Activated T-cell treated with anti-CD3 and anti-CD28 coated beads for 4 hours (primary cell): ENCODE data around the gene DAB2IP.
"Not testable (repeated sequence)": the region's sequence is repeated elsewhere in the genome, so short reads cannot be mapped to it uniquely, and the experiment has no call there.

Experiments
- DNase-seq: peaks from one replicate; pipeline ENCODE4 v3.0.0-alpha.2; 2020

DAB2IP gene

GRCh38 chr9:121780177-121781040 lies 129.0 kb downstream of the DAB2IP start:
- no peak for DNase-seq

DNA sequence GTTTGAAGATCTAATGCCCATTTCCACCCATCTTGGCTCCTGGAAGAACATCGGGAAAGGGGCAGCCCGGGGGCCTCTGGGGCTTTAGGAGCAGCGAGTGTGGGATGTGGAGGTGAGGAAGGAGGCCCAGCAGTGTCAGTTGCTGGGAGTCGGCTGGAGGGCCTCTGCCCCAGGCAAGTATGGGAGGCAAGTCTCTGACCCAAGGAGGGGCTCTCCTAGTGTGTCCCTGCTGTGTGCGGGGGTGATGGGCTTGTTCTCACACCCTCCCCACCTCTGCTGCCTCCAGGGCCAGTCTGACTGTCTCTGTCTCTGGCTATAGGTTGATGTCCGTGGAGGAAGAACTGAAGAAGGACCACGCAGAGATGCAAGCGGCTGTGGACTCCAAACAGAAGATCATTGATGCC lies 129.7 kb downstream of the DAB2IP start:
- DNase-seq, result no peak

DNA sequence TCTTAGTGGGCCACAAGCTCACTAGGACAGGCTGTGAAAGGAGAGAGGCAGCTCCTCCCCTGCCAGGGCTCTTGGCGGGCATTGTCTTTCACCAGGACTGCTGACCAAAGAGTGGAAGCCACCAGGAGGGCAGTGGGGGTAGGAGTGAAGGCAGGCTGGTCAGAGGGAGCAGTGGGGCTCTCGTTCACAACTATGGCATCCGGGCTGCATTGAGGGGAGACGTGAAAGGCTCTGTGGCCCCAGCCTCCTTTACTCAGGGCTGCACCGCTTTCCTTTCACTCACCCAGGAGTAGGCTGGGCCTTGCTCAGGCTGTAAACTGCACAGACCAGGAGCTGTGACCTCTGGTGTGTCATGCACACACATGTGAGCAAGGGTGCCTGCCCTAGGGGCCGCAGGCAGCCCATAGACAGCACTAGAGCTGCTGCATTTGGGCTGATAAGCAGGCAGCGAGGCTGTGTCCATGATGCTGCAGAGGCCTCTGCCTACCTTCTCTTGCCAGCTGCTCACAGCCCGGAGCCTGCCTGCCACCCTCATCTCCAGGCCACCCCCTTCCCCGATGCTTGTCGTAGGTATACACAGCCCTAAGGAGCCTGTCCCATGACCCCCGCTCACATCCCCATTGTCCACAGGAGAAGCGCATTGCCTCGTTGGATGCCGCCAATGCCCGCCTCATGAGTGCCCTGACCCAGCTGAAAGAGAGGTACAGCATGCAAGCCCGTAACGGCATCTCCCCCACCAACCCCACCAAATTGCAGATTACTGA lies 130.4 kb downstream of the DAB2IP start:
- DNase-seq, result no peak

- no peak for DNase-seq
Observed at GRCh38 chr9:121782514-121783110, 131.2 kb downstream of the DAB2IP start.

DNA sequence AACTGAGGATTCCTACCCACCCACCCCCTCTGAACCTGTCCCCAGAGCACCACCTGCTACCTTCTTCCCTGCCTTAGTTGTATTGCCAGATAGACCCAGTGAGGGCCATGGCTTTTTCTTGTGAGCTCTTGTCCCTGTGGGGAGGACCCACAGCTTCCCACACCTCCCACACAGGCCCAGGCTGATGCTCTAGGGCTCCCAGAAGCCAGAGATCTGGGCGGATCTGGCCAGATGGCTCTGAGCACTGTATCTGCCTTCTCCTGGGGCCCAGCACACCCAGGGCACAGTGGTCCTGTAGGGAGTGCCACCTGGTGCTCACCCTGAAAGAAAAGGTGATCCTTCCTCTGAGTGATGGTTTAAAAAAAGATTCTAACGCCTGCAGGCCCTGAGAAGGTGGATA lies 131.7 kb downstream of the DAB2IP start:
- no peak for DNase-seq

GRCh38 chr9:121783521-121784507 lies 132.4 kb downstream of the DAB2IP start:
- DNase-seq, result no peak

- DNase-seq, result no peak
Observed at GRCh38 chr9:121784731-121785411, 133.4 kb downstream of the DAB2IP start.

- no peak for DNase-seq
Observed at GRCh38 chr9:121785673-121786542, 134.5 kb downstream of the DAB2IP start.

GRCh38 chr9:121786543-121786948 lies 135.1 kb downstream of the DAB2IP start:
- no peak for DNase-seq

DNA sequence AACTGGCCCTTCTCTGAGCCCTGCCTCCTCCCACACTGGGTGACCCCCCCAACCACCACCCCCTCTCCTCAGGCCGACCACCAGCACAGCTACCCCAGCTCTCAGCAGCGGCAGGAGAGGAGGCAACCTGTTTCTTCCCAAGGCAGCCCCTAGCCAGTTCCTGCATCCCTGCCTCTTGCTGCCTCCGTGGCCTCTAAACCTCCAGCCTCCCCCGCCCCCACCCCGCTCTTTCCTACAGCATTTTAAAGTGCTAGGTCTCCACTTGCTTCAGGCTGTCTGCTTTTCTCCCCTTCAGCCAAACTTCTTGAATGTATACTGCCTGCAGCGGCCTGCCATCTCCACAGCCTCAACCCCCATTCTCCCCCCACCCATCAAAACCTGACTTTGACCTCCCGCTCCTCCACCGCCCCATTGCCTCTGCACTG lies 135.6 kb downstream of the DAB2IP start:
- no peak for DNase-seq

DNA sequence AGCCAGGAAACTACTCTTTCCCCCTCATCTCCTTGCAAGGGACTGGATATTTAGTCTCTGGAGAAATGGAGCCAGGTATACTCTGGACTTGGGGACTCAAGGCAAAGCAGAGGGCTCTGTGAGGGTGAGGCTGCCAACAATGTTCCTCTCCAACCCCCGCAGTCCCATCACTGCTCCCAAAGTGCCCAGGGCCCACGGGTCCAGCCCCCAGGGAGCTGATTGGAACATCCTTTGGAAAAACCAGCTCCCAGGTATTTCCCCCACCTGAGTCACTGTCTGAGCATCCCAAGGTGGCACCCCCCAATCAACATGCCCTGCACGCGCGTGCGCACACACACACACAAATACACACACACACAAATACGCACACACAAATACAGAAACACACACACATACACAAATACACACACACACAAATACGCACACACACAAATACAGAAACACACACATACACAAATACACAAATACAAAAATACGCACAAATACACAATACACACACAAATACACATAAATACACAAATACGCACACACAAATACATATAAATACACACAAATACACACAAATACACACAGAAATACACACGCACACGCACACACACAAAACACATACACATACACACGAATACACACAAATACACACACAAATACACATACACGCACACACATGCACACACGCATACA lies 137.4 kb downstream of the DAB2IP start:
- DNase-seq, result no peak

- DNase-seq, result no peak
Observed at GRCh38 chr9:121790841-121791240, 139.4 kb downstream of the DAB2IP start.

- DNase-seq, result not testable (repeated sequence)
Observed at GRCh38 chr9:121792476-121792875, 141.0 kb downstream of the DAB2IP start.

DNA sequence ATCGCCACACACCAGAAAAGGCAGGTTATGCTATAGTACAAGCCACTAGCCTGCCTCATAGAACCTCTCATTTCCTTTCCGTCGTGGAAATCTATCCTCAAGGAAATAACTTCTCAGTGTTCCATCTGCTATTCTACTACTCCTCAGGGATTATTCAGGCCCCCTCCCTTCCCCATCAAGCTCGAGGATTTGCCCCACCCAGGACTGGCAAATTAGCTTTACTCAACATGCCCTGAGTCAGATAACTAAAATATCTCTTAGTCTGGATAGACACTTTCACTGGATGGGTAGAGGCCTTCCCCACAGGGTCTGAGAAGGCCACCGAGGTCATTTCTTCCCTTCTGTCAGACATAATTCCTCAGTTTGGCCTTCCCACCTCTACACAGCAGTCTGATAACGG lies 142.9 kb downstream of the DAB2IP start:
- DNase-seq, result not testable (repeated sequence)

DNA sequence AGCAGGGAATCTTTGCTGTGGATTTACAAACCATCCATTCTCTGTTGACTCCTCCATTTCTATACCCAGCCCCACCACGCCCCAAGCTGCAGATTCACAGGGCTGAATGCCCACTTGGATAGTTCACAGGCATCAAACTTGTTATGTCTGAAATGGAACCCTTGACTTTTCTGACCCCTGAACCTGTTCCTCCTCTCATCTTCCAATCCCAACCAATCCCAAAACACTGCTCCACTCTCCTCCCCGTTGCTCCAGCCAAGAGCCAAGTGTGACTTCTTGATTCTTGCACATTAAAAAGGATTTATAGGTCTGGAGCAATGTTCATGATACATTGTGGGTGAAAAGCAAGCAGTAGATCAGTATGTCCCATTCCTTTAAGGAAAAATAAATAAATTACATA lies 145.6 kb downstream of the DAB2IP start:
- DNase-seq, result no peak

GRCh38 chr9:121798941-121799340 lies 147.5 kb downstream of the DAB2IP start:
- DNase-seq, result no peak

GRCh38 chr9:121800376-121800775 lies 148.9 kb downstream of the DAB2IP start:
- no peak for DNase-seq

- DNase-seq, result no peak
Observed at GRCh38 chr9:121801579-121801978, 150.1 kb downstream of the DAB2IP start.

DNA sequence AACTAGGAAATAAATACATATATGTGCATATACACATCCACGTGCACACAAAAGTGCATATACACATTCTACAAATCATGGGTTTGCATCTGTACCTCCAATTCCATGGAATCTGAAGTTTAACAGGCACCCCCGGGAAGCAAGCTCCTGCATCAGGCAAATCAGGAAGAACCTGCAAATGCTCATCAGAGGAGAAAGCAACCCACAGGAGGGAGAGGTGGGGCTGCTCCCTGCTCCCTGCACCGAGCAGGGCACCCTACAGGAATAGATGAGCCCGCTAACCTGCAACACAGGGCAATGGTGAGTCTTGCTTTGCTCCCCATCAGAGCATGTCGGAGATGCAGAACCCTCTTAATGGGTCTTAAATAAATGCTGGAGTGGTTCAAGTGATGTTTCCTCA lies 151.3 kb downstream of the DAB2IP start:
- DNase-seq, result no peak
